ENCODE data around the gene GAA.
A peak's percentile ranks its signal among the peaks of the same experiment; 100 is the strongest.

Gene GAA

DNA sequence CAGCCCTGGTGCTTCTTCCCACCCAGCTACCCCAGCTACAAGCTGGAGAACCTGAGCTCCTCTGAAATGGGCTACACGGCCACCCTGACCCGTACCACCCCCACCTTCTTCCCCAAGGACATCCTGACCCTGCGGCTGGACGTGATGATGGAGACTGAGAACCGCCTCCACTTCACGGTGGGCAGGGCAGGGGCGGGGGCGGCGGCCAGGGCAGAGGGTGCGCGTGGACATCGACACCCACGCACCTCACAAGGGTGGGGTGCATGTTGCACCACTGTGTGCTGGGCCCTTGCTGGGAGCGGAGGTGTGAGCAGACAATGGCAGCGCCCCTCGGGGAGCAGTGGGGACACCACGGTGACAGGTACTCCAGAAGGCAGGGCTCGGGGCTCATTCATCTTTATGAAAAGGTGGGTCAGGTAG is 3.6 kb downstream of the GAA start:
- DNase-seq: no peak

DNA sequence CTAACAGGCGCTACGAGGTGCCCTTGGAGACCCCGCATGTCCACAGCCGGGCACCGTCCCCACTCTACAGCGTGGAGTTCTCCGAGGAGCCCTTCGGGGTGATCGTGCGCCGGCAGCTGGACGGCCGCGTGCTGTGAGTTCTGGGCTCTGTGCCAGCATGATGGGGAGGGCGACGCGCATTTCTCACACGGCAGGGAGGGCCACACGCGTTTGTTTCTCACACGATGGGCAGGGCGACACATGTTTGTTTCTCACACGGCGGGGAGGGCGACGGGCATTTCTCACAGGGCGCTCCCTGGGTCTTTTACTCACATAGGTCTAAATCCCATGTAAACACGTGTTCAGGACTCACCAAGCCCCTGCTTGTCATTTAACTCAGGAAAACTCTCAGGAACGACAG is 4.4 kb downstream of the GAA start:
- DNase-seq: no peak

DNA sequence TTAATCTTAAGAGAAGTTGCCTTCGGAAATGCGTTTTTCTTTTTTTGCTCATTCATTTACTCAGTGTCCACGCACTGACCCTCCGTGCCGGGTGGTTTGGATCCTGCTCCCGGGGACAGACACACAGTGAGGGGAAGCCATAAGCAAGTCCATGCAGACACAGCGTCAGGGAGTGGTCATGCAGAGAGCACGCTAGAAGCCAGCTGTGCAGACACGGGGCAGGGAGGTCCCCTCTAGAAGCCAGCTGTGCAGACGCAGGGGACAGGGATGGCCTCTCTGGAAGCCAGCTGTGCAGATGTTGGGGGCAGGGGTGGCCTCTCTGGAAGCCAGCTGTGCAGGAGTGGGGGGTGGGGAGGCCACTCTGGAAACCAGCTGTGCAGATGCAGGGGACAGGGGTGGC is 4.8 kb downstream of the GAA start:
- DNase-seq: no peak

DNA sequence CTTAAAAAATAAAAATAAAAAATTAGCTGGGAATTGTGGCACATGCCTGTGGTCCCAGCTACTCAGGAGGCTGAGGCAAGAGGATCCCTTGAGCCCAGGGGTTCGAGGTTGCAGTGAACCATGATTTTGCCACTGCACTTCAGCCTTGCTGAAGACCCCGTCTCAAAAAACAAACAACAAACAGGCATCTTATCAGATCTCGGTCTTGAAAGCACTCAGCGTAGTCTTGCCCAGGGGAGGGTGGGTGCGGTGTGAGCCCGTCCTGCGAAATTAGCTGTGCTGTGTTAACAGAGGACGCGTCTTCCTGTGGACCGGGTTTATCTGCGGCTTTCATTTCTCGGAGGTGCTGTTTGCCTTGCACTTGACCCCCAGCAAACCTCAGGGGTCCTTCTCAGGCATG is 5.4 kb downstream of the GAA start:
- DNase-seq: no peak

DNA sequence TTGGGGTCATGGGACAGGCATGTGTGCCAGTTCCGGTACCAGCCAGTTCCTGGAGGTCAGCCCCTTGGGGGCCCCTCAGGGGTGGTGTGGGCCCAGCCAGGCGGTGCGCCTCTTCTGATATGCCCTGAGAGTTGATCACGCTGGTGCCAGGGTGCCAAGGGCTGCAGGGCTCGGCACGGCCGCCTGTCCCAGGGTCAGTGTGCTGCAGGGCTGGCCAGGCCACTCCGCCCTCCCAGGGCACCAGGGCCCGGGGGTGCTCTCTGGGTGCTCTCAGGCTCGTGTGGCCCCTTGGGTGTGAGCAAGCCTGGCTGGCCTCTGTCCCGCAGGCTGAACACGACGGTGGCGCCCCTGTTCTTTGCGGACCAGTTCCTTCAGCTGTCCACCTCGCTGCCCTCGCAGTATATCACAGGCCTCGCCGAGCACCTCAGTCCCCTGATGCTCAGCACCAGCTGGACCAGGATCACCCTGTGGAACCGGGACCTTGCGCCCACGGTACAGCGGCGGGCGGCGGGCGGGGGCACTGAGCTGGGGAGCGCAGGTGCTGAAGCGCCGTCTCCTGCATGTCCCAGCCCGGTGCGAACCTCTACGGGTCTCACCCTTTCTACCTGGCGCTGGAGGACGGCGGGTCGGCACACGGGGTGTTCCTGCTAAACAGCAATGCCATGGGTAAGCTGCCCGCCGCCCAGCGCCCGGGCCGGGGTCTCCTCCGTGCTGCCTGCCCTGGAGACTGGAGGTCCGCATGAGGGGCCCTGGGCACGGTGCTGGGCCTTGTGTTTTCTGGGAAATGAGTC is 6.0 kb downstream of the GAA start:
- no peak for DNase-seq

DNA sequence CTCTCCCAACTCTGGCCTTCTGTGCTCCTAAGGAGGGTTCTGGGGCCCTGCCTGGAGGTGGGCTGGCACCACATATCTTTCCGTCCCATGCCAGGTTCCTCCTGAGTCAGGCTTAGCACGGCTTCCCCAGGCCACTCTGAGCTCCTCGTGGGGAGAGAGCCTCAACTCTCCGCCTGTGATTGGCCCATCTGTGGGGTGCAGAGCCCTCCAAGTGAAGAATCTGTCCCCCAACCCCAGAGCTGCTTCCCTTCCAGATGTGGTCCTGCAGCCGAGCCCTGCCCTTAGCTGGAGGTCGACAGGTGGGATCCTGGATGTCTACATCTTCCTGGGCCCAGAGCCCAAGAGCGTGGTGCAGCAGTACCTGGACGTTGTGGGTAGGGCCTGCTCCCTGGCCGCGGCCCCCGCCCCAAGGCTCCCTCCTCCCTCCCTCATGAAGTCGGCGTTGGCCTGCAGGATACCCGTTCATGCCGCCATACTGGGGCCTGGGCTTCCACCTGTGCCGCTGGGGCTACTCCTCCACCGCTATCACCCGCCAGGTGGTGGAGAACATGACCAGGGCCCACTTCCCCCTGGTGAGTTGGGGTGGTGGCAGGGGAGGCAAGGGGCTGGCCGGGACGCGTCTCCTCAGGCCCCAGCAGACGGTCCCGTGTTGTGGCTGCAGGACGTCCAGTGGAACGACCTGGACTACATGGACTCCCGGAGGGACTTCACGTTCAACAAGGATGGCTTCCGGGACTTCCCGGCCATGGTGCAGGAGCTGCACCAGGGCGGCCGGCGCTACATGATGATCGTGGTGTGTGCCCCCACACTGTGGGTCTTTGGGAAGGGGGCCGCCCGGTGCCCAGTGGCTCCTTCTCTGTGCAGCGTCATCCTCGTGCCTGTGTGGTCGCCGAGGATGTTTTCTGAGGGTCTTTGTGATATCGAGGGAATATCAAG is 6.9 kb downstream of the GAA start:
- no peak for DNase-seq

DNA sequence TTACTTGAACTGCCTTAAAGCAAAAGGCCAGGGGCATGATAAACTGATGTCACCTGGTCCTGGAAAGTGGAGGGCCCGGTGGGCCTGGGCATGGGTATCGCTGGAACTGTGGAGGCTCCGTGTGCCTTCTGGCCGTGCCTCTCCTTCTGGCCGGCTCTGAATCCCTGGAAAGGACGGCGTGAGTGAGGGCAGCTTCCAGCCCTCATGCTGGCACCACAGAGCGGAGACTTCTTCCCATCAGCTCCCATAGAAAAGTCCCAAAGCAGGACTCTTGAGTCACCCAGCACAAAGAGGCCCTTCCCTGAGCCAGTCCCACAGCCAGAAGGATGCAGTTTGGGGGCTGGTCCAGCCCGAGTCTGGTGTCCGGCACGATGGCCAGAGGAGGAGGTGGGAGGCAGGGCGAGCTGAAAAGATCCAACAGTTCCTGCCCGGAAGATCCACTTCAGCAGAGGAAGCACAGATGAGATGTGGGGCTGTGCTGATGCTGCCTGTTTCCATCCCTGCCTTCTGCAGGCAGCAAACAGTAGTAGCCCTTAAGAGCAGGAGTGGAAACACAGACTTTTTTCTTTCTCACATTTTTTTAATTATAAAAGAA is 7.8 kb downstream of the GAA start:
- DNase-seq: no peak

DNA sequence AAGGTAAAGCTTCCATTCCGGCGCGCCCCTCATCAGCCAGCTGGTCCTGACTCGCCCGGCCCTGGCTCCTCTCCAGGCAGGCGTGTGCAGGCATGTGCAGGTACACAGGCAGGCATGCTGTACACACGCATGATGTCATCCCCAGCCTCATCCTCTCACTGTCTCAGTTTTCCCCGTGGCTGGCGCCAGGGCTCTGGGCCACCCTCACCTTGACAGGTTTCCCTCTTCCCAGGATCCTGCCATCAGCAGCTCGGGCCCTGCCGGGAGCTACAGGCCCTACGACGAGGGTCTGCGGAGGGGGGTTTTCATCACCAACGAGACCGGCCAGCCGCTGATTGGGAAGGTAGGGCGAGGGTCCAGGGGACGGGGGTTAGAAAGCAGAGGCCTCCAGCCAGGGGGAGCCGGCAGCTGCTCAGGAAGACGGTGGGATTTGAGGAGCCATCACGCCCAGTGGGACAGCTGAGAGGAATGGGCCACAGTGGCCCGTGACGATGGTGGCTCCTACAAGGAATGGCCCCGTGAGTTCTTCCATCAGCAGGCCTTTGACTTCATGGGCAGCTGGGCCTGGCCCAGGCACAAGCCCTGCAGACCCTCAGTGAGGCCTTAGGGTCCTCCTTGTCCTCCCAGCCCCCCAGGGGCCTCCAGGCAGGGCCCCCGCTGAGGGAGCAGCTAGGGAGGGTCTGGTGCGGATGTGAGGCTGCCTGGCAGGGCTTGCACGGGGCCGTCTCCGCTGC is 8.5 kb downstream of the GAA start:
- DNase-seq: peak; percentile 86

DNA sequence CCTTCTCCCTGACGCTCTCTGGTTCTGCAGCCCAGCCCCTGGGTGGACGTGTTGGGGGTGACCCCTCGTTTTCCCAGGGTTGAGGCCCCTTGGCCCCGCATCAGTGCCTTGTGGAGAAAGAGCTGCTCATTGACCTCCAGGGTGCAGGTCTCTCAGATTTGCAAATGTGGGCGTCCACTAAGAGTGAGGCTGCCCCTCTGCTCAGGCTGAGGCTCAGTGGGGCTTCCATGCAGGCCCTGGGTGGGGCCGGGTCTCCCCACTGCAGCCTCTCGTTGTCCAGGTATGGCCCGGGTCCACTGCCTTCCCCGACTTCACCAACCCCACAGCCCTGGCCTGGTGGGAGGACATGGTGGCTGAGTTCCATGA is 9.0 kb downstream of the GAA start:
- no peak for DNase-seq

DNA sequence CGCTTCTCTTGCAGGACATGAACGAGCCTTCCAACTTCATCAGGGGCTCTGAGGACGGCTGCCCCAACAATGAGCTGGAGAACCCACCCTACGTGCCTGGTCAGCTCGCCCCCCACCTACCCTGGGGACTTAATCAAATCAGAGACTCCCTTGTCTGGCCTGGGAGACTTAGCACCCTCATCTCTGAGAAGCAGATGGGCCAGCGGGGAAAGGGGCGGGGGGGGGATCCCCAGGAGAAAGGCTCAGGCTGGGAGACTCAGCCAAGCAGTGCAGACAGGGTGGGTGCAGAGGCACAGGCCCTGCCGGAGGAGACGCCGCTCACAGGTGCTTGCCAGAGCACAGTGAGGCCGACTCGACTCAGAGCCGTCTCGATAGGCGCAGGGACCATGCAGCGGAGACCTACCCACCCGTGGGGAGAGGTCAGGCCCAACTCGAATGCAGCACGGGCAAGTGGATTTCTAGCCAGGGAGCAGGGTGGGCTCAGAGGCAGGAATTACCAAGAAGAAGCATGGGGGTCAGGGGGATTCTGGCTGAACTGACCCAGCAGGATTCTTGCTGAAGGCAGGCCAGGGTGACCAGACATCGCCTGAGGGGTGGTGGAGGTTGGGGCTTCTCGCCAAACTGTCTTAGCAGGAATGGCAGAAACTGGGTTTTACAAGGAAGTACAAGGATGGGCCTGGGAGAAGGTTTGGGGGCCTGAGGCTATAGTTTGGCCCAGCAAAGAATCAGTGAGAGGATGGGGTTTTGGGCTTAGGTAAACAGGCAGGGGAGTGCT is 9.7 kb downstream of the GAA start:
- no peak for DNase-seq

DNA sequence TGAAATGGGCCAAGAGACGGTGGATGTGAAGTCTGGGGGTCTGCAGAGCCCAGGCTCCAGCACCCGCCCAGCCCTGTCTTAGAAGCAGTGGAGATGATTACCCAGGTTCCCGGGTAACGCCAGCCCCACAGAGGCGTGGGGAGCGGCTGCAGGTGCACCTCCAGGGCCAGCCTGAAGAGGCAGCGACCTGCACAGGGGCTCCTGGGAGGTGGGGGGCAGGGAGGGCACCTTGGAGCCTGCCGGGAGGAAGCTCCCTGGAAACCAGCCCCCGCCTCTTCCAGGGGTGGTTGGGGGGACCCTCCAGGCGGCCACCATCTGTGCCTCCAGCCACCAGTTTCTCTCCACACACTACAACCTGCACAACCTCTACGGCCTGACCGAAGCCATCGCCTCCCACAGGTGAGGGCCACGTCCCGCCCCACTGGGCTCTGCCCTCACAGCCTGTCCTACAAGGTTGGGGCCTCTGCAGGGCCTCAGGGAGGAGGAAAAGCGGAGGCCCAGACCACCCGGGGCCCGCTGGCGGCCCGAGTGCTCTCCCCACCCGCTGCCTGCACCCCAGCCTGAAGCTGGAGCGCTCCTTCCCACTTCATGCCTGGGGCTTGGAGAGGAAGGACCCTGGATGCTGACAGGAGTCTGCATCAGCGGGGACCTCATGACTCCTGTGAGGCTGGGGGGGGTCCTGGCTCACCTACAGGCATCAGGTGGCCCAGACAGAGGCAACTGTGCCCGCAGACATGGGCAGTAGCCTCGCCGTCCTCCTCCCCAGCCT is 10.5 kb downstream of the GAA start:
- no peak for DNase-seq

DNA sequence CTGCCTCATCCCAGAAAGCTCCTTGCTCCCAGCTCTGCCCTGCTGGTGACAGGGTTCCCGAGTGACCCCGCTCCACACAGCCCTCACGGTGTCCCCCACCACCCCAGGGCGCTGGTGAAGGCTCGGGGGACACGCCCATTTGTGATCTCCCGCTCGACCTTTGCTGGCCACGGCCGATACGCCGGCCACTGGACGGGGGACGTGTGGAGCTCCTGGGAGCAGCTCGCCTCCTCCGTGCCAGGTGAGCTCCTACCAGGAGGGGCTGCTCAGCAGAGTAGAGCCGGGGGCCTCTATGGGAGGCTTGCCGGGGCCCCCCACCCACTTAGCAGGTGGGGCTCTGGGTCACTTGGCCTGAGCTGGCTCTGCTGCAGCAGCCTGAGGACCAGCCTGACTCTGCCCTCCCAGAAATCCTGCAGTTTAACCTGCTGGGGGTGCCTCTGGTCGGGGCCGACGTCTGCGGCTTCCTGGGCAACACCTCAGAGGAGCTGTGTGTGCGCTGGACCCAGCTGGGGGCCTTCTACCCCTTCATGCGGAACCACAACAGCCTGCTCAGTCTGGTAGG is 11.2 kb downstream of the GAA start:
- no peak for DNase-seq

DNA sequence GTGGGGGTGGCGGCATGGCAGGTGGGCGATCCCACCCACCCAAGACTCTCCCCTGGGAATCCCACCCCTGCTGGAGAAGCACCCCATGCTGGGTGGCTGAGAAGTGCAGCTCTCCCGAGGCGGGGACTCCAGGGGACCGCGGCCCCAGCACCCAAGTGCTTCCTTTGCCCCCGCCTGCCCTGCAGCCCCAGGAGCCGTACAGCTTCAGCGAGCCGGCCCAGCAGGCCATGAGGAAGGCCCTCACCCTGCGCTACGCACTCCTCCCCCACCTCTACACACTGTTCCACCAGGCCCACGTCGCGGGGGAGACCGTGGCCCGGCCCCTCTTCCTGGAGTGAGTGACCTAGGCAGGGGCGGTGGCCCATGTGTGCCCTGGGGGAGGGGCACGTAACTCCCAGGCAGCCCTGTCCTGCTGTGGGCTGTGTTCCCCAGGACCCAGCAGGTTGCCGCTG is 11.7 kb downstream of the GAA start:
- DNase-seq: no peak

DNA sequence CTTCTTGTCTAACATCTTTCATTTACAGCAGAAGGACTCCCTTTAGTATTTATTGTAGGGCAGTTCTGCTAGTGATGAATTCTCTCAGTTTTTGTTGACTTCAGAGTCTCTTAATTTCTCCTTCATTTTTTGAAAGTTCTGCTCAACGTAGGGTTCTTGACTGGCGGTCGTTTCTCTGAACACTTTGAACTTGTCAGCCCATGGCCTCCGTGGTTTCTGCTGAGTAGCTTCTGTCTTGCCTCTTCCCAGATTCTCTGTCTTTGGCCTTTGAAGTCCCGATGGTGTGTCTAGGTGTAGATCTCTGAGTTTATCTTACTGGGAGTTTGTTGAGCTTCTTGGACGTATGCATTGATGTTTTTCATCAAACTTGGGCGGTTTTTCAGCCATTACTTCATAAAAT is 13.4 kb downstream of the GAA start:
- DNase-seq: no peak

DNA sequence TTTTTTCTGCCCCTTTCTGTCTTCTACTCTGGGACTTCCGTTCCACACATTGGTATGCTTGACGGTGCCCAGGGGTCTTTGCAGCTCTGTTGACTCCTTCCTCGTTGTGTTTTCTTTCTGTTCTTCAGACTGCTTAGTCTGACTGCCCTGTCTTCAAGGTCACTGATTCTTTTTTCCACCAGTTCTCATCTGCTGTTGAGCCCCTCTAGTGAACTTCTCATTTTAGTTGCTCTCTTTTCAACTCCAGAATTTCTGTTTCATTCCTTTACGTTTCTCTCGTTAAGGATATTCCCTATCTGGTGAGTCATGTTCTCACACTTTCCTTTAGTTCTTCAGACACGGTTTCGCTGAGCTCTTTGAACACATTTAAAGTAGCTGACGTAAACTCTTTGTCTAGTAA is 13.8 kb downstream of the GAA start:
- no peak for DNase-seq

DNA sequence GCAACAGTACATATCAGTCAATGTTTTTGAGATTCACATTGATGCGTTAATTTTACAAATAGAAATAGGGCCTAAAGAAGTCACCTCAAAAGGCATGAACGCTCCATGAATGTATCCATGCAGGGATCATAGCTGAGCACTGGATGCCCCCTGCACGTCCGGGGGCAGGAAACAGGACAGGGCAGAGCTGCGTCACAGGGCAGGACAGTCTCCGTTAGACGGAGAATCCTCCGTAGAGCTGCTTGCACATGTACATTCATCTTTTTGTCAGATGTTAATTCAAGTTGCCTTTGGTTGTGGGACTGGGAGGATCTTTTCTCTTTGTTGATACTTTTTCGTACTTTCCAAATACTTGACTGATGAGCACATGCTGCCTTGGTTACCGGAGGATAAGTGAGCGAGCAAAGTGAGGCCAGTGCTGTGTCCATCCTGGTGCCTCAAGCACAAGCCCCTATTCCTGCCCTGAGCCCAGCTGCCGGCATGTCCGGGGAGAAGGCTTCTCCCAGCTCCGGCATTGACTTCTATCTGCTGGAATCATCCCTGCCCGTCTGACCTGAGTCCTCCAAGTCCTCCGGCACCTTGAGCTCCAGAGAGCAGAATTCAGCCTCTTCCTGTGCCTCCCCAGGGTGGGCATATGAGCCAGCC is 15.0 kb downstream of the GAA start:
- no peak for DNase-seq

DNA sequence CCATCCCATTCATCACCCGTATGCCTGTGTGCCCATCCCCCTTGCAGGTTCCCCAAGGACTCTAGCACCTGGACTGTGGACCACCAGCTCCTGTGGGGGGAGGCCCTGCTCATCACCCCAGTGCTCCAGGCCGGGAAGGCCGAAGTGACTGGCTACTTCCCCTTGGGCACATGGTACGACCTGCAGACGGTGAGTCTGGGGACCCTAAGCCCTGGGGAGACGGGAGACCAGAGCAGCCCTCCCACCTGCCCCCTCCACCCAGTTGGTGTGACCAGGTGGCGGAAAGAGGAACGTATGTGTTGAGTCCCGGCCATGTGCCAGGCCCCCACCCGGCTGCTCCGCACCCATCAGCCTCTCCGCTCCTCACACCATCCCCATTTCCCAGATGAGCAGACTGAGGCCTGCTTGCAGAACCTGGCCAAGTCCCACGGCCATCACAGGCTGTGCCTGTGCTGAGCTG is 15.6 kb downstream of the GAA start:
- no peak for DNase-seq

DNA sequence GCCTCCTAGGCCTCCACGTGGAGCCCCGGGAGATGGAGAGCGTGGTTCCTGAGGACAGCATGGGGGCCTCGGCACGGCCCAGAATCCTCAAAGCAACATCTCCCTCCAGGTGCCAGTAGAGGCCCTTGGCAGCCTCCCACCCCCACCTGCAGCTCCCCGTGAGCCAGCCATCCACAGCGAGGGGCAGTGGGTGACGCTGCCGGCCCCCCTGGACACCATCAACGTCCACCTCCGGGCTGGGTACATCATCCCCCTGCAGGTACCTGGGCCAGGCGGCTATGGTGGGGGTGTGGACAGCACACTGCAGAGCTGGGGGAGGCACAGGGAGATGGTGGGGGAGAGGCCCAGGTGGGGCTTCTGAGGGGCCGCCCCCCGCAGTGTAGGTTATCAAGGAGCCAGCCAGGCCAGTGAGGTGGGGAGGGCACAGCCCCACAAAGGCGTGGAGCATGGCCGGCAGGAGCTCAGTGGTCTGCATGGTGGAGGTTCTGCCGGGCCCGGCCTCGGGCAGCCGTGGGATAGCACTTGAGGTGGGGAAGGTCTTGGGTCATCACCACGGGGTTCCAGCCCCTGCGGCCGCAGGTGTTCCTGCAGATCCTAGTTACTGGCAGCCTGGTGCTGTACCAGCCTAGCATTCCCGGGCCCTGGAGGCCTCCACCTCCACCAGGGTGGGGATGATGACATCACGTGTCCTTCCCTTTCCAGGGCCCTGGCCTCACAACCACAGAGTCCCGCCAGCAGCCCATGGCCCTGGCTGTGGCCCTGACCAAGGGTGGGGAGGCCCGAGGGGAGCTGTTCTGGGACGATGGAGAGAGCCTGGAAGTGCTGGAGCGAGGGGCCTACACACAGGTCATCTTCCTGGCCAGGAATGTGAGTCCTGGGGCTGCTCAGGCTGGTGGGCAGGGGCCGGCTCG is 16.4 kb downstream of the GAA start:
- DNase-seq: no peak

DNA sequence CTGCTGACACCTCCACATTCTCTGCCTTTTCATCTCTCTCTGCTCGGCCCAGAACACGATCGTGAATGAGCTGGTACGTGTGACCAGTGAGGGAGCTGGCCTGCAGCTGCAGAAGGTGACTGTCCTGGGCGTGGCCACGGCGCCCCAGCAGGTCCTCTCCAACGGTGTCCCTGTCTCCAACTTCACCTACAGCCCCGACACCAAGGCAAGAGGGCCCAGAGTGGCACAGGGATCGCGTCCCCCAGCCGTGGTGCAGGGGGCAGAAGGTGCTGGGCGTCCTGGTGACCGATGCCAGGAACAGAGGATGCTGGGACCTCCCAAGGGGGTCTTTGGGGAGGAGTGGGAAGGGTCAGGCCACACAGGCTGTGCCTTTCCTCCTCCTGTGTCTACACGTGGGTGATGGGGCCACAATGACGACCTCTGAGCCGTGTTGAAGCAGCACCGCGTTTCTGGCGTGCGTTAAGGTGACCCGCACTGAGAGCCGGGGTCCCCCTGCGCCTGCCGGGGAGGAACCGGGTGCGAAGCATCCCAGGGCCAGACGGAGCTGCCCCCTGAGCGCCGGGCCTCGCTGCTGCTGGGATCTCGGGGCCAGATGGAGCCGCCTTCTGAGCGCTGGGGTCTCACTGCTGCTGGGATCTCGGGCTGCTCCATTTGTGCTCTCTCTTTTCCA is 17.4 kb downstream of the GAA start:
- DNase-seq: no peak

Measured in NCI-H1105 (cell line).